GM12878 (cell line): ENCODE results near the gene TRABD2B. TPM values are rescaled to one million over a fixed set of nuclear protein-coding genes. Genes with fewer than 3 reads are reported as not detected.

Experiments
- ATAC-seq: fragments of 200-7000 bp; cut with Tn5 transposase; 3 replicates; pipeline ENCODE4 v1.9.1; 2020; ENCODE audit warnings: mild to moderate bottlenecking, moderate library complexity
- BruUV-seq: library from RNA; stranded (reverse); fragments of 400-500 nt; replicated peaks from 2 replicates; lab custom pipeline; 2021; lab: Mats Ljungman, UMichigan
- CTCF ChIA-PET: fragments of 300-600 bp; sonication (Branson Sonifier 250); formaldehyde crosslinking; extraction: SDS; loops from one replicate; lab custom pipeline; 2021; ENCODE audit warnings: inconsistent platforms; lab: Yijun Ruan, JAX
- POLR2A ChIA-PET: fragments of 350-600 bp; formaldehyde crosslinking; extraction: SDS; loops from one replicate; lab custom pipeline; 2021; ENCODE audit warnings: inconsistent platforms; lab: Charles Lee
- RAD21 ChIA-PET: fragments of 300-600 bp; sonication (Branson Sonifier 250); formaldehyde crosslinking; loops from one replicate; lab custom pipeline; 2023; ENCODE audit warnings: antibody characterized with exemption; ENCODE audit not compliant: unreplicated experiment; lab: Charles Lee
- SMC1A ChIA-PET: fragments of 300-600 bp; sonication (Branson Sonifier 250); formaldehyde crosslinking; loops from one replicate; lab custom pipeline; 2023; ENCODE audit not compliant: unreplicated experiment, uncharacterized antibody; lab: Charles Lee
- DNase-seq: peaks from one replicate; pipeline ENCODE4 v3.0.0-alpha.2; 2011; ENCODE audit warnings: low read depth, low spot score
- FAIRE-seq: peaks from 3 replicates; lab custom pipeline; 2011; peaks lifted over from hg19 to GRCh38; lab: Jason Lieb, UNC
- H2AFZ ChIP-seq: 2 replicates; pipeline ENCODE4 v1.6.0; 2011; ENCODE audit warnings: low read depth, low read length, control low read depth; ENCODE audit not compliant: control insufficient read depth
- H3K27ac ChIP-seq: 2 replicates; pipeline ENCODE4 v1.5.1; 2011; ENCODE audit warnings: control low read depth; ENCODE audit not compliant: control insufficient read depth, insufficient read depth
- H3K27me3 ChIP-seq, 2 experiments: replicated peaks in 1 of 2; 2 replicates each; pipeline versions ENCODE4 v1.6.0 to v1.6.1; 2011; ENCODE audit warnings: low read length in 1 of 2; ENCODE audit not compliant: control insufficient read depth in 2 of 2, insufficient read depth in 2 of 2
- H3K36me3 ChIP-seq, 2 experiments: 2 replicates each; pipeline ENCODE4 v1.5.1; 2011; ENCODE audit warnings: low read length in 1 of 2; ENCODE audit not compliant: control insufficient read depth in 2 of 2, insufficient read depth in 2 of 2
- H3K4me1 ChIP-seq: 2 replicates; pipeline ENCODE4 v1.6.1; 2011; ENCODE audit warnings: mild to moderate bottlenecking, low read length, moderate library complexity, mixed read lengths; ENCODE audit not compliant: control insufficient read depth, insufficient read depth
- H3K4me2 ChIP-seq: 2 replicates; pipeline ENCODE4 v1.6.0; 2011; ENCODE audit warnings: control low read depth; ENCODE audit not compliant: control insufficient read depth, insufficient read depth
- H3K4me3 ChIP-seq: fragments of 200-600 bp; sonication (generic); 2 replicates; pipeline ENCODE4 v1.5.1; 2016
- H3K79me2 ChIP-seq: 2 replicates; pipeline ENCODE4 v1.6.0; 2011; ENCODE audit warnings: low read length; ENCODE audit not compliant: control insufficient read depth, insufficient read depth
- H3K9ac ChIP-seq: 2 replicates; pipeline ENCODE4 v1.8.0; 2011; ENCODE audit warnings: low read length, control low read depth, mixed read lengths; ENCODE audit not compliant: control insufficient read depth, insufficient read depth
- H3K9me3 ChIP-seq: replicated peaks from 3 replicates; pipeline ENCODE4 v1.5.1; 2011; ENCODE audit warnings: mild to moderate bottlenecking, low read length; ENCODE audit not compliant: control insufficient read depth, insufficient read depth
- H4K20me1 ChIP-seq: 2 replicates; pipeline ENCODE4 v1.6.0; 2011; ENCODE audit not compliant: control insufficient read depth, insufficient read depth
- ASH2L ChIP-seq: fragments of 300-600, 200-600 bp; sonication (generic); IDR thresholded peaks from 2 replicates; pipeline ENCODE4 v1.6.1; 2017; ENCODE audit warnings: low read depth, mild to moderate bottlenecking, borderline replicate concordance
- CHD4 ChIP-seq: fragments of 200-600 bp; sonication (generic); IDR thresholded peaks from 2 replicates; pipeline ENCODE4 v1.6.1; 2016; ENCODE audit warnings: mild to moderate bottlenecking
- FOS ChIP-seq: IDR thresholded peaks from 3 replicates; pipeline ENCODE4 v1.6.1; 2011; ENCODE audit warnings: borderline replicate concordance; ENCODE audit not compliant: insufficient read length; ENCODE audit errors: extremely low read depth
- GABPA ChIP-seq: IDR thresholded peaks from 2 replicates; pipeline ENCODE4 v1.6.1; 2014; ENCODE audit warnings: antibody characterized with exemption, low read depth, mild to moderate bottlenecking, inconsistent platforms
- IKZF1 ChIP-seq: fragments of 450-650 bp; conservative IDR thresholded peaks from 2 replicates; pipeline ENCODE4 v1.6.1; 2017; ENCODE audit warnings: antibody characterized with exemption, mild to moderate bottlenecking
- IKZF2 ChIP-seq, 2 experiments: fragments of 450-650 bp; IDR thresholded peaks; 2 replicates each; pipeline ENCODE4 v1.6.1; 2017; ENCODE audit warnings: mild to moderate bottlenecking in 2 of 2, moderate library complexity in 2 of 2
- MEF2A ChIP-seq: IDR thresholded peaks from 2 replicates; pipeline ENCODE4 v1.6.1; 2011; ENCODE audit warnings: low read depth, mild to moderate bottlenecking, low read length, moderate library complexity; ENCODE audit not compliant: insufficient read depth
- MEF2B ChIP-seq: fragments of 450-650 bp; IDR thresholded peaks from 2 replicates; pipeline ENCODE4 v1.6.1; 2018; ENCODE audit warnings: mild to moderate bottlenecking, moderate library complexity; ENCODE audit not compliant: partially characterized antibody, poor library complexity, severe bottlenecking
- NFIC ChIP-seq: IDR thresholded peaks from 2 replicates; pipeline ENCODE4 v1.6.1; 2012; ENCODE audit warnings: low read depth, mild to moderate bottlenecking, inconsistent platforms, low read length, moderate library complexity
- PAX8 ChIP-seq: fragments of 450-650 bp; IDR thresholded peaks from 2 replicates; pipeline ENCODE4 v1.6.1; 2017; ENCODE audit warnings: mild to moderate bottlenecking, moderate library complexity
- POLR2AphosphoS2 ChIP-seq: IDR thresholded peaks from 2 replicates; pipeline ENCODE4 v1.6.1; 2011; ENCODE audit warnings: low read depth, mild to moderate bottlenecking, low read length, improper control_type of control experiment, moderate library complexity
- SMAD1 ChIP-seq: fragments of 450-650 bp; IDR thresholded peaks from 2 replicates; pipeline ENCODE4 v1.6.1; 2018; ENCODE audit warnings: mild to moderate bottlenecking, low read depth; ENCODE audit not compliant: partially characterized antibody
- SREBF2 ChIP-seq: IDR thresholded peaks from 2 replicates; pipeline ENCODE4 v1.6.1; 2012; ENCODE audit warnings: mild to moderate bottlenecking, low read length
- STAT1 ChIP-seq: fragments of 450-650 bp; conservative IDR thresholded peaks from 2 replicates; pipeline ENCODE4 v1.6.1; 2014; ENCODE audit warnings: antibody characterized with exemption, mild to moderate bottlenecking
- YBX1 ChIP-seq: fragments of 450-650 bp; IDR thresholded peaks from 2 replicates; pipeline ENCODE4 v1.6.1; 2016; ENCODE audit warnings: antibody characterized with exemption
- ZNF687 ChIP-seq: fragments of 450-650 bp; IDR thresholded peaks from 2 replicates; pipeline ENCODE4 v1.6.1; 2017; ENCODE audit warnings: mild to moderate bottlenecking, moderate library complexity
- ZZZ3 ChIP-seq: IDR thresholded peaks from 2 replicates; pipeline ENCODE4 v1.6.1; 2011; ENCODE audit warnings: low read depth; ENCODE audit not compliant: control insufficient read depth, insufficient read length
- WGBS: methylation state at CpG from one replicate; pipeline ENCODE4 v1.1.6; 2016; ENCODE audit warnings: low lambda C conversion rate; ENCODE audit not compliant: insufficient replicate concordance, insufficient coverage; ENCODE audit errors: missing lambda C conversion rate; 5-methylcytosine and 5-hydroxymethylcytosine counted together
- in situ Hi-C: fragments of 300-500 bp; cut with MboI; formaldehyde crosslinking; loops from 9 replicates; pipeline ENCODE4 v1.14.3; 2018; ENCODE audit warnings: mixed read lengths
- intact Hi-C: fragments of 100-400 bp; cut with micrococcal nuclease; formaldehyde crosslinking; loops from one replicate; pipeline ENCODE4 v1.14.2; 2022; ENCODE audit not compliant: unreplicated experiment
- polyA plus RNA-seq, 11 experiments: library from polyadenylated mRNA; depleted of rRNA in 4 of 11; unstranded in 6 of 11; stranded (reverse) in 5 of 11; fragments of >200 nt; fragmentation: Nextera tagmentation in 4 of 11; fragmentation: Illumina TruSeq in 1 of 11; extraction: Ambion mirVana in 4 of 11; extraction: Trizol in 1 of 11; gene quantifications; 1 replicate in 1 of 11; 2 replicates in 10 of 11; pipeline versions ENCODE4 v1.2.1 to v1.2.3, GENCODE V29; 2011 to 2016; ENCODE audit warnings: inconsistent platforms in 2 of 11, missing spikeins in 2 of 11, low read depth in 1 of 11
- total RNA-seq, 4 experiments: library from RNA; depleted of rRNA in 3 of 4; stranded (reverse); fragments of >200 nt in 3 of 4; fragmentation: Illumina TruSeq in 1 of 4; extraction: Trizol in 1 of 4; gene quantifications; 2 replicates each; pipeline versions ENCODE4 v1.2.1 to v1.2.3, GENCODE V29; 2013 to 2021

The TRABD2B gene
- total and polyA plus RNA-seq, 10 of the 15 experiments (the other 5 are each of a cell fraction or from before 2014, with no cell fraction given) = not detected

- ChIA-PET RAD21 (no interaction called here), CTCF (no interaction called here), SMC1A (no interaction called here), POLR2A (no interaction called here)
- H3K36me3 ChIP-seq = no peaks in the 10 kb centered on the region
- no peak overlapping the region for H2AFZ ChIP-seq
- no TSS peak for BruUV-seq
- intact Hi-C loops = no loop called here
- no peaks in the 10 kb centered on the region for H3K9me3 ChIP-seq
- no peaks in the 10 kb centered on the region for H3K4me1 ChIP-seq
- H3K4me2 ChIP-seq = no peak overlapping the region
- no peak for ATAC-seq
- H3K79me2 ChIP-seq = no peaks in the 10 kb centered on the region
- no peak overlapping the region for H3K4me3 ChIP-seq
- H3K9ac ChIP-seq = no peak overlapping the region
- no peak for DNase-seq
- in situ Hi-C loops = no loop called here
- WGBS = 34% methylated on average over 9 of the region's 9 CpGs
- no peak for TF ChIP-seq MEF2A
- no peak for TF ChIP-seq YBX1
- no peak for TF ChIP-seq STAT1
- TF ChIP-seq GABPA = no peak
- no peak for TF ChIP-seq NFIC
- no peak for TF ChIP-seq CHD4
- no peak for TF ChIP-seq ASH2L
- TF ChIP-seq PAX8 = no peak
- no peak overlapping the region for H3K27ac ChIP-seq
- no peaks in the 10 kb centered on the region for H4K20me1 ChIP-seq
- no peak for FAIRE-seq
- peaks cover 0 to 5% of the 10 kb centered on the region in 2 experiments for H3K27me3 ChIP-seq
Measured at GRCh38 chr1:47911424-47911823, 85.8 kb downstream of the TRABD2B start.

GRCh38 chr1:47908258-47908657 is 88.9 kb downstream of the TRABD2B start:
- no peaks in the 10 kb centered on the region for H4K20me1 ChIP-seq
- ChIA-PET POLR2A (no interaction called here), CTCF (no interaction called here), RAD21 (no interaction called here), SMC1A (no interaction called here)
- no peak for FAIRE-seq
- BruUV-seq = no TSS peak
- H3K4me1 ChIP-seq = no peaks in the 10 kb centered on the region
- H3K27me3 ChIP-seq = peaks cover 0 to 5% of the 10 kb centered on the region in 2 experiments
- no peak for DNase-seq
- intact Hi-C loops = no loop called here
- in situ Hi-C loops = no loop called here
- no peaks in the 10 kb centered on the region for H3K9me3 ChIP-seq
- no peak overlapping the region for H3K4me2 ChIP-seq
- no peak overlapping the region for H2AFZ ChIP-seq
- no peaks in the 10 kb centered on the region for H3K36me3 ChIP-seq
- 0% methylated on average over 2 of the region's 2 CpGs for WGBS
- no peak overlapping the region for H3K27ac ChIP-seq
- no peak overlapping the region for H3K4me3 ChIP-seq
- ATAC-seq = no peak
- H3K79me2 ChIP-seq = no peaks in the 10 kb centered on the region
- no peak overlapping the region for H3K9ac ChIP-seq
- no peak for TF ChIP-seq ZNF687
- TF ChIP-seq MEF2B = no peak
- no peak for TF ChIP-seq POLR2AphosphoS2
- TF ChIP-seq SMAD1 = no peak
- TF ChIP-seq FOS = no peak
- TF ChIP-seq MEF2A = no peak
- TF ChIP-seq SREBF2 = no peak
- no peak for TF ChIP-seq STAT1
- TF ChIP-seq IKZF2 (IDR thresholded peaks at IDR 0.05) = no peak
- no peak for TF ChIP-seq IKZF1
- TF ChIP-seq ZZZ3 = no peak
